AG09309 (cell line): Measurements from ENCODE around the gene CHRNB2.
A peak's percentile ranks its signal among the peaks of the same experiment; 100 is the strongest.

Source experiments
- DNase-seq: peaks from one replicate; pipeline ENCODE4 v3.0.0-alpha.2; 2010; ENCODE audit warnings: low read depth
- H3K4me3 ChIP-seq: 2 replicates; pipeline ENCODE4 v1.5.1; 2011; ENCODE audit warnings: mild to moderate bottlenecking, low read depth, low read length, moderate library complexity; ENCODE audit not compliant: control insufficient read depth
- TF ChIP-seq, protein P1 (sequence below): IDR thresholded peaks from 2 replicates; pipeline ENCODE4 v1.5.1; 2011; ENCODE audit warnings: mild to moderate bottlenecking, low read depth, low read length, inconsistent platforms; ENCODE audit not compliant: insufficient read depth, control insufficient read depth; ENCODE audit errors: missing control alignments

The CHRNB2 gene, protein sequence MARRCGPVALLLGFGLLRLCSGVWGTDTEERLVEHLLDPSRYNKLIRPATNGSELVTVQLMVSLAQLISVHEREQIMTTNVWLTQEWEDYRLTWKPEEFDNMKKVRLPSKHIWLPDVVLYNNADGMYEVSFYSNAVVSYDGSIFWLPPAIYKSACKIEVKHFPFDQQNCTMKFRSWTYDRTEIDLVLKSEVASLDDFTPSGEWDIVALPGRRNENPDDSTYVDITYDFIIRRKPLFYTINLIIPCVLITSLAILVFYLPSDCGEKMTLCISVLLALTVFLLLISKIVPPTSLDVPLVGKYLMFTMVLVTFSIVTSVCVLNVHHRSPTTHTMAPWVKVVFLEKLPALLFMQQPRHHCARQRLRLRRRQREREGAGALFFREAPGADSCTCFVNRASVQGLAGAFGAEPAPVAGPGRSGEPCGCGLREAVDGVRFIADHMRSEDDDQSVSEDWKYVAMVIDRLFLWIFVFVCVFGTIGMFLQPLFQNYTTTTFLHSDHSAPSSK

DNA sequence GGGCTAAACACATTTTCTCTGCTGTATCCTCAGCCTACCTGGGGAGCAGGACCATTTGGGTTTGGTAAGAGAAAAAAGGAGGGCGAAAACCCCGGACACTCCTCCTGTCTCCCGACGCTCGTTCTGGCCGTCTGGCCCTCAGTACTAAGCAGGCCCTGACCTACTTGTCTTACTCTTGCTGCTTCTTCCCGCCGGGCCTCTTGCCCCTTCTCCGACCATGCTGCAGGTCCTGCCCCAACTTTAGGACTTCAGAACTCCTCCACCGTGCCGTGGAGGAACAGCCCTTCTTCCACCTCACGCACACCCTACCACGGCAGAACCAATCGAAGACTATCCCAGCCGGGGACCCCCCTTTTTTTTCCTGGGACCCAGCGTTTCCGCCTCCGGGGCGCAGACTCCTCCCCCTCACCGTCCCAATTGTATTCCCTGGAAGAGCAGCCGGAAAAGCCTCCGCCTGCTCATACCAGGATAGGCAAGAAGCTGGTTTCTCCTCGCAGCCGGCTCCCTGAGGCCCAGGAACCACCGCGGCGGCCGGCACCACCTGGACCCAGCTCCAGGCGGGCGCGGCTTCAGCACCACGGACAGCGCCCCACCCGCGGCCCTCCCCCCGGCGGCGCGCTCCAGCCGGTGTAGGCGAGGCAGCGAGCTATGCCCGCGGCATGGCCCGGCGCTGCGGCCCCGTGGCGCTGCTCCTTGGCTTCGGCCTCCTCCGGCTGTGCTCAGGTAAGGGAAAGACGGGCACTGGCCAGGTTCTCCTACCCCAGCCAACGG, at the start of gene CHRNB2:
TSS of gene CHRNB2 (plus strand) at position 393 of the 771 bp plus-strand sequence. CDS start at position 660, 267 bp downstream.
- H3K4me3 ChIP-seq = peak within 1 kb of the TSS; percentile 15
- no peak for DNase-seq
- TF ChIP-seq, protein P1, sequence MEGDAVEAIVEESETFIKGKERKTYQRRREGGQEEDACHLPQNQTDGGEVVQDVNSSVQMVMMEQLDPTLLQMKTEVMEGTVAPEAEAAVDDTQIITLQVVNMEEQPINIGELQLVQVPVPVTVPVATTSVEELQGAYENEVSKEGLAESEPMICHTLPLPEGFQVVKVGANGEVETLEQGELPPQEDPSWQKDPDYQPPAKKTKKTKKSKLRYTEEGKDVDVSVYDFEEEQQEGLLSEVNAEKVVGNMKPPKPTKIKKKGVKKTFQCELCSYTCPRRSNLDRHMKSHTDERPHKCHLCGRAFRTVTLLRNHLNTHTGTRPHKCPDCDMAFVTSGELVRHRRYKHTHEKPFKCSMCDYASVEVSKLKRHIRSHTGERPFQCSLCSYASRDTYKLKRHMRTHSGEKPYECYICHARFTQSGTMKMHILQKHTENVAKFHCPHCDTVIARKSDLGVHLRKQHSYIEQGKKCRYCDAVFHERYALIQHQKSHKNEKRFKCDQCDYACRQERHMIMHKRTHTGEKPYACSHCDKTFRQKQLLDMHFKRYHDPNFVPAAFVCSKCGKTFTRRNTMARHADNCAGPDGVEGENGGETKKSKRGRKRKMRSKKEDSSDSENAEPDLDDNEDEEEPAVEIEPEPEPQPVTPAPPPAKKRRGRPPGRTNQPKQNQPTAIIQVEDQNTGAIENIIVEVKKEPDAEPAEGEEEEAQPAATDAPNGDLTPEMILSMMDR = no peak

DNA sequence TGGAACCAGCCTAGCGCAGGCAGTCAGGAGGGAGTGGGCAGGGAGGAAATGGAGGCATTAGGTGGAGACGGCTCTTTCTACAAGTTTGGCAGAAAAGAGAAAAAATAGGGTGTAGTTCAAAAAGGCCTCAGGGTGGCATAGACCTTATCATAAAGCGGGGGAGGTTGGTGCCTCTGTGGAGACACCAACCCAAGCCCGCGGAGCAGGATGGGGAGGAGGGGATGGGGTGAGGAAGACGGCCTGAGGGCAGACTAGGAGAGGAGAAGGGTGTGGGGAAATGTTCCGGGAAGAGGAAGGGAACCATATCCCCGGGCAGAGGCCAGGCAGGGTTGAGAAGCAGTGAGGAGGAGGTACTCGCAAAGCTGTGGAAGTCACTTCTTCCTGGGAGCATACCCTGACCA, 48.0 kb upstream of the CHRNB2 start:
- DNase-seq = no peak
- H3K4me3 ChIP-seq = no peak overlapping the region
- TF ChIP-seq, protein P1 = no peak

GRCh38 chr1:154520333-154520732, 47.2 kb upstream of the CHRNB2 start:
- DNase-seq = no peak
- TF ChIP-seq, protein P1 = no peak
- H3K4me3 ChIP-seq = no peak overlapping the region

GRCh38 chr1:154521695-154522094, 45.9 kb upstream of the CHRNB2 start:
- no peak for DNase-seq
- no peak overlapping the region for H3K4me3 ChIP-seq
- TF ChIP-seq, protein P1 = no peak

DNA sequence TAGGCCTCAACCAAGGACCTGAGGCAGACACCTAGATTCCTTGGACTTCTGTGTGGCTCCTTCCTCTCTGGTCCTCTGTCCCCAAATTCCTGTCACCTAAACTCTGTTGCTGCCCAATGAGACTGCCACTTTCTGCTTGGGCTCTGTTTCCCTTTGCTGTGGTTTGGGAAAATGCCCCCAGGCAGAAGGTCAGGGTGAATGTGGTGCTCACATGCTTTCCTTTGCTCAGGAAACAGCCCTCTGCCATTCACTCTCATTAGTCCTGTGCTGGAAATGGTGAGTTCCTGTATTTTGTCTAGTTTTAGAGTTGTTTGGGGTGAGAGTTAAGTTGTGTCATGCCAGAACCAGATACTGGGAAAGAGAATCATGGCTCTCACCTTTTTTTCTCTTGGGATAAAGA, 42.7 kb upstream of the CHRNB2 start:
- DNase-seq = no peak
- TF ChIP-seq, protein P1 = no peak
- H3K4me3 ChIP-seq = no peak overlapping the region

- TF ChIP-seq, protein P1 = no peak
- H3K4me3 ChIP-seq = no peak overlapping the region
- no peak for DNase-seq
These were observed 40.4 kb upstream of the CHRNB2 start for GRCh38 chr1:154527192-154527591.
